Right ventricle myocardium inferior (tissue), 1 donor: Measurements from ENCODE around the gene MAP2K7. TPM values are rescaled to one million over a fixed set of nuclear protein-coding genes. Genes with fewer than 3 reads are reported as not detected.
A peak's percentile ranks its signal among the peaks of the same experiment; 100 is the strongest.
"Not testable (repeated sequence)": the region's sequence is repeated elsewhere in the genome, so short reads cannot be mapped to it uniquely, and the experiment has no call there.

Experiments
- ATAC-seq: fragments of 200-7000 bp; cut with Tn5 transposase; one replicate; pipeline ENCODE4 v1.9.1; 2020; ENCODE audit warnings: mild to moderate bottlenecking, moderate library complexity
- DNase-seq: peaks from one replicate; pipeline ENCODE4 v3.0.0; 2021; ENCODE audit errors: missing footprints
- intact Hi-C: fragments of 100-400 bp; cut with DNase I; formaldehyde crosslinking; loops from one replicate; pipeline ENCODE4 v1.11.0; 2022
- total RNA-seq: library from RNA; stranded (reverse); fragmentation: NEBNext Ultra II Directional; extraction: Animal tissue kit (Norgen Biotek cat#: 25700); gene quantifications from one replicate; pipeline ENCODE4 v1.2.1, GENCODE V29; 2021
- donor health status: DM: no; HTN: yes; CAD: no; lungs with severe emphysema.

Gene MAP2K7
- total RNA-seq, 1 donor from 2014 or later = 28.0 TPM

GRCh38 chr19:7877249-7877836, 26.3 kb upstream of the MAP2K7 start:
- DNase-seq = no peak
- ATAC-seq = no peak
- intact Hi-C loops = no loop called here

- ATAC-seq = no peak
- intact Hi-C loops = no loop called here
Observed at GRCh38 chr19:7879111-7879807, 24.4 kb upstream of the MAP2K7 start.

GRCh38 chr19:7879836-7880235, 23.8 kb upstream of the MAP2K7 start:
- DNase-seq (peak; percentile 64), ATAC-seq (no peak)
- intact Hi-C loops = no loop called here

More at GRCh38 chr19:7879111-7879807, 24.4 kb upstream of the MAP2K7 start:
- peak; percentile 32 for DNase-seq

GRCh38 chr19:7881910-7882309, 21.8 kb upstream of the MAP2K7 start:
- intact Hi-C loops = no loop called here
- no peak for ATAC-seq

GRCh38 chr19:7883105-7883504, 20.6 kb upstream of the MAP2K7 start:
- ATAC-seq (no peak), DNase-seq (peak; percentile 4)
- intact Hi-C loops = no loop called here

More at GRCh38 chr19:7881910-7882309, 21.8 kb upstream of the MAP2K7 start:
- no peak for DNase-seq

- intact Hi-C loops = no loop called here
- DNase-seq = no peak
Observed at GRCh38 chr19:7883796-7884570, 19.7 kb upstream of the MAP2K7 start.

GRCh38 chr19:7885818-7886217, 17.9 kb upstream of the MAP2K7 start:
- DNase-seq (no peak), ATAC-seq (no peak)
- intact Hi-C loops = no loop called here

More at GRCh38 chr19:7883796-7884570, 19.7 kb upstream of the MAP2K7 start:
- no peak for ATAC-seq

GRCh38 chr19:7887408-7888144, 16.1 kb upstream of the MAP2K7 start:
- ATAC-seq (no peak), DNase-seq (peak; percentile 43)
- intact Hi-C loops = no loop called here

- DNase-seq = peak; percentile 71
- peak; percentile 82 for ATAC-seq
Observed at GRCh38 chr19:7888145-7888825, 15.4 kb upstream of the MAP2K7 start, which contains the start of gene LRRC8E. Gene LRRC8E, plus strand, starts transcription at chr19:7888510. Its CDS starts 7,094 bp downstream, at chr19:7895604.

GRCh38 chr19:7888826-7889217, 14.9 kb upstream of the MAP2K7 start:
- DNase-seq = peak; percentile 54
- intact Hi-C loops = no loop called here
- no peak for ATAC-seq

More at GRCh38 chr19:7888145-7888825, 15.4 kb upstream of the MAP2K7 start, which contains the start of gene LRRC8E:
- intact Hi-C loops = no loop called here

- ATAC-seq, intact Hi-C loops: not testable (repeated sequence)
- peak; percentile 22 for DNase-seq
Observed at GRCh38 chr19:7893362-7894101, 10.1 kb upstream of the MAP2K7 start.

GRCh38 chr19:7894612-7895309, 8.9 kb upstream of the MAP2K7 start:
- ATAC-seq = no peak
- DNase-seq = peak; percentile 37
- intact Hi-C loops = no loop called here

GRCh38 chr19:7895565-7895964, 8.1 kb upstream of the MAP2K7 start:
- ATAC-seq = no peak
- peak; percentile 27 for DNase-seq
- intact Hi-C loops = no loop called here

GRCh38 chr19:7897292-7897691, 6.4 kb upstream of the MAP2K7 start:
- intact Hi-C loops = no loop called here
- ATAC-seq (no peak), DNase-seq (peak; percentile 18)

GRCh38 chr19:7898967-7899366, 4.7 kb upstream of the MAP2K7 start:
- ATAC-seq (no peak), DNase-seq (peak; percentile 47)
- intact Hi-C loops = no loop called here

- DNase-seq = peak; percentile 41
- ATAC-seq = no peak
- intact Hi-C loops = loop anchor here (5.0 kb wide), 1 partner anchor 48 kb away; no protein-coding TSS in a partner anchor
Observed at GRCh38 chr19:7899751-7900378, 3.8 kb upstream of the MAP2K7 start.
